ENCODE data around the gene HBE1.

The HBE1 gene

GRCh38 chr11:5243816-5244180, 25.9 kb downstream of the HBE1 start:
- no peak for ATAC-seq
- no peak for TF ChIP-seq BACH2 (CRISPR knock-in tag; IDR thresholded peaks at IDR 0.05; ENCODE audit: borderline replicate concordance)
- no peak for TF ChIP-seq CREB5 (CRISPR knock-in tag; IDR thresholded peaks at IDR 0.05; ENCODE audit: low read depth)
- TF ChIP-seq ZNF565 (CRISPR knock-in tag; conservative IDR thresholded peaks at IDR 0.05; ENCODE audit: low read depth): no peak
- no peak for TF ChIP-seq ZFP30 (CRISPR knock-in tag; IDR thresholded peaks at IDR 0.05)
- TF ChIP-seq TOX (CRISPR knock-in tag; IDR thresholded peaks at IDR 0.05; ENCODE audit: borderline replicate concordance): no peak
- no peak for TF ChIP-seq OSR1 (CRISPR knock-in tag; IDR thresholded peaks at IDR 0.05)
- TF ChIP-seq PATZ1 (CRISPR knock-in tag; IDR thresholded peaks at IDR 0.05; ENCODE audit: borderline replicate concordance): no peak
- no peak for TF ChIP-seq SNAI2 (CRISPR knock-in tag; IDR thresholded peaks at IDR 0.05)
- TF ChIP-seq CSRNP3 (CRISPR knock-in tag; IDR thresholded peaks at IDR 0.05): no peak
- TF ChIP-seq POU6F1 (CRISPR knock-in tag; IDR thresholded peaks at IDR 0.05; ENCODE audit: borderline replicate concordance, low read depth): no peak
- no peak for TF ChIP-seq TSHZ2 (CRISPR knock-in tag; IDR thresholded peaks at IDR 0.05)
- TF ChIP-seq ZNF8 (CRISPR knock-in tag; IDR thresholded peaks at IDR 0.05): no peak
- TF ChIP-seq ZNF70 (CRISPR knock-in tag; IDR thresholded peaks at IDR 0.05): no peak
- TF ChIP-seq ISL1 (CRISPR knock-in tag; IDR thresholded peaks at IDR 0.05): no peak
- no peak for TF ChIP-seq ZFP3 (CRISPR knock-in tag; IDR thresholded peaks at IDR 0.05)
- no peak for TF ChIP-seq ZC3H10 (CRISPR knock-in tag; IDR thresholded peaks at IDR 0.05)
- no peak for TF ChIP-seq ARNTL (CRISPR knock-in tag; IDR thresholded peaks at IDR 0.05; ENCODE audit: borderline replicate concordance, low read depth)

GRCh38 chr11:5242933-5243815, 26.6 kb downstream of the HBE1 start:
- ATAC-seq: no peak
- TF ChIP-seq PATZ1 (CRISPR knock-in tag; IDR thresholded peaks at IDR 0.05; ENCODE audit: borderline replicate concordance): no peak
- no peak for TF ChIP-seq ARNTL (CRISPR knock-in tag; IDR thresholded peaks at IDR 0.05; ENCODE audit: borderline replicate concordance, low read depth)
- no peak for TF ChIP-seq ZNF8 (CRISPR knock-in tag; IDR thresholded peaks at IDR 0.05)
- TF ChIP-seq CSDC2 (CRISPR knock-in tag; IDR thresholded peaks at IDR 0.05): no peak
- TF ChIP-seq TSHZ2 (CRISPR knock-in tag; IDR thresholded peaks at IDR 0.05): no peak
- TF ChIP-seq CSRNP3 (CRISPR knock-in tag; IDR thresholded peaks at IDR 0.05): no peak
- TF ChIP-seq OSR1 (CRISPR knock-in tag; IDR thresholded peaks at IDR 0.05): no peak
- no peak for TF ChIP-seq ZNF565 (CRISPR knock-in tag; conservative IDR thresholded peaks at IDR 0.05; ENCODE audit: low read depth)
- no peak for TF ChIP-seq PPARA (CRISPR knock-in tag; IDR thresholded peaks at IDR 0.05; ENCODE audit: borderline replicate concordance)
- no peak for TF ChIP-seq RARB (CRISPR knock-in tag; IDR thresholded peaks at IDR 0.05)

Measured in SK-N-SH treated with all-trans-retinoic acid at 6 μM for 48 hours (cell line).